Ishikawa (cell line): ENCODE results near the gene HRAS.

Experiments used
- CEBPB ChIP-seq: IDR thresholded peaks from 2 replicates; pipeline ENCODE4 v1.6.1; 2012
- CREB1 ChIP-seq: IDR thresholded peaks from 2 replicates; pipeline ENCODE4 v1.6.1; 2012; ENCODE audit warnings: low read depth
- EGR1 ChIP-seq: IDR thresholded peaks from 2 replicates; pipeline ENCODE4 v1.6.1; 2012
- EP300 ChIP-seq: IDR thresholded peaks from 2 replicates; pipeline ENCODE4 v1.6.1; 2012; ENCODE audit warnings: borderline replicate concordance
- FOXM1 ChIP-seq: IDR thresholded peaks from 2 replicates; pipeline ENCODE4 v1.6.1; 2012; ENCODE audit warnings: low read depth, borderline replicate concordance
- TAF1 ChIP-seq: IDR thresholded peaks from 2 replicates; pipeline ENCODE4 v1.6.1; 2012; ENCODE audit warnings: low read depth, mild to moderate bottlenecking
- TCF12 ChIP-seq: IDR thresholded peaks from 2 replicates; pipeline ENCODE4 v1.6.1; 2012; ENCODE audit warnings: low read depth
- TF ChIP-seq, protein P1 (sequence below): IDR thresholded peaks from 2 replicates; pipeline ENCODE4 v1.6.1; 2012

DNA sequence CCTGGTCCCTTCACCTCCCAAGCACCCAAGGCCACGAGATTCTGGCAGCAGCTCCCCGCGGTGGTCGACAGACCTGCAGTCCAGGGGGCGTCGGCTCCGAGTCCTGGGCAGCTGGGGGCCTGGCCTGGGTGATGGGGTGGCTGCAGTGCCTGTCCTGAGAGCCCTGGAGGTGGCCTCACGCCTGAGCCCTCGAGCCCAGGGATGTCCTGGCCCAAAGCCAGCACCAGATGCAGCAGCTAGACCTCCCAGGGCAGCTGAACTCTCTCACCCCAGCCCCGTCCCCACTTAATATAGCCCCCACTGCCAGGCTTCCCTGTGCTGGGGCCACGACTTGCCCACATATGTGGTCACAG, 18.6 kb upstream of the HRAS start:
- TF ChIP-seq TCF12 (no peak), FOXM1 (no peak), TAF1 (no peak), EP300 (no peak), EGR1 (no peak), CEBPB (no peak), CREB1 (no peak)
- TF ChIP-seq, protein P1, sequence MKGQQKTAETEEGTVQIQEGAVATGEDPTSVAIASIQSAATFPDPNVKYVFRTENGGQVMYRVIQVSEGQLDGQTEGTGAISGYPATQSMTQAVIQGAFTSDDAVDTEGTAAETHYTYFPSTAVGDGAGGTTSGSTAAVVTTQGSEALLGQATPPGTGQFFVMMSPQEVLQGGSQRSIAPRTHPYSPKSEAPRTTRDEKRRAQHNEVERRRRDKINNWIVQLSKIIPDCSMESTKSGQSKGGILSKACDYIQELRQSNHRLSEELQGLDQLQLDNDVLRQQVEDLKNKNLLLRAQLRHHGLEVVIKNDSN, result no peak
